ENCODE results near the gene PANK2. TPM values are rescaled to one million over a fixed set of nuclear protein-coding genes. Genes with fewer than 3 reads are reported as not detected.
"Not testable (repeated sequence)": the region's sequence is repeated elsewhere in the genome, so short reads cannot be mapped to it uniquely, and the experiment has no call there.

Gene PANK2
- total RNA-seq, 1 donor = 54.9 TPM

DNA sequence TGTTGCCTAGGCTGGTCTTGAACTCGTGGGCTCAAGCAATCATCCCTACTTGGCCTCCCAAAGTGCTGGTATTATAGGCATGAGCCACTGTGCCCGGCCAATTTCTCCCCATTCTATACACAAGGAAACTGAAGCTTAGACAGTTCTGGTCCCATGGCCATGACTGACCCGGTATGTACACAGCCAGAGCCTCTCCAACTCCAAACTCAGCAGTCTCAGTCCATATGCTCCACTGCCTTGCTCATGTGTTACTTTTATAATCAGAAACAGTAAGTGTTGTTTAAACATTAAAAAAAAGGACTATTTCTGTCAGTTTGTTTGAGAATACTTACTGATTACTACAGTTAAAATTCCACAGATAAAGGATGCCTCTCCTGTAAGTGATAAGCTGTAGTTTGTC lies 75.5 kb downstream of the PANK2 start:
- H3K4me3 ChIP-seq (ENCODE audit: low read depth, low read length) = no peak overlapping the region
- DNase-seq (ENCODE audit: low read depth) = no peak
- no peak for TF ChIP-seq CTCF (IDR thresholded peaks at IDR 0.05; ENCODE audit: insufficient read depth, low read length)

- no peak for TF ChIP-seq CTCF (IDR thresholded peaks at IDR 0.05; ENCODE audit: insufficient read depth, low read length)
- DNase-seq (ENCODE audit: low read depth) = no peak
- H3K4me3 ChIP-seq (ENCODE audit: low read depth, low read length) = no peak overlapping the region
Measured at GRCh38 chr20:3966571-3966970, 77.4 kb downstream of the PANK2 start.

DNA sequence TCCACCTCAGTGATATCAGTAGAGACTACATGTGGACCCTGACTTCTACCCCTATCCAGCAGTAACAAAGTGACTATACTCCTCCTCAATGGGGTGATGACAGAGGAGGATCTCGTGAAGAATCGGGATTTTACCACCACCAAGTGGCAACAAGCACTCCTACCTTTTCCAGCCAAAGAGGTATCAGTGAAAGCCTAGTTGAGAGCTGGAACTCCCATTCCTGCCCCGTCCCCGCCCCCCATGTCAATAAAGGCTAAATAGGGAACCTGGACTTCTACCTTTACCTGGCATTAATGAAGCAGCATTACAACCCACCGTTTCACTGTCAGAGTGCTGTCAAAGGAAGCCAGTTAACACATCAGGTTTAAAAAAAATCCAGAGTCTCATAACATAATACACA lies 80.8 kb downstream of the PANK2 start:
- DNase-seq (ENCODE audit: low read depth) = no peak
- no peak overlapping the region for H3K4me3 ChIP-seq (ENCODE audit: low read depth, low read length)
- no peak for TF ChIP-seq CTCF (IDR thresholded peaks at IDR 0.05; ENCODE audit: insufficient read depth, low read length)

DNA sequence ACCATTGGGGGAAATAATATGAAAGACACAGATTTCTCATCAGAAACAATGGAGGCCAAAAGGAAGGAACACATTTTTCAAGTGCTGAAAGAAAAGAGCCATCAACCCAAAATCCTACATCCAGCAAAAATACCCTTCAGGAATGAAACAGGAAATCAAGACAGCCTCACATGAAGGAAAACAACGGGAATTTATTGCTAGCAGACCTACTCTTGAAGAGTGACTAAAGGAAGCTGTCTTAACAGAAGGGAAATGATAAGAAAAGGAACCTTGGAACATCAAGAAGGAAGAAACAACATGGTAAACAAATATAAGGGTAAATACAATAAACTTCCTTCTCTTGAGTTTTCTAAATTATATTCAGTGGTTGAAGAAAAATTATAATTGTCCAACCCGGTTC lies 82.0 kb downstream of the PANK2 start:
- TF ChIP-seq CTCF (IDR thresholded peaks at IDR 0.05; ENCODE audit: insufficient read depth, low read length) = no peak
- no peak for DNase-seq (ENCODE audit: low read depth)
- no peak overlapping the region for H3K4me3 ChIP-seq (ENCODE audit: low read depth, low read length)

DNA sequence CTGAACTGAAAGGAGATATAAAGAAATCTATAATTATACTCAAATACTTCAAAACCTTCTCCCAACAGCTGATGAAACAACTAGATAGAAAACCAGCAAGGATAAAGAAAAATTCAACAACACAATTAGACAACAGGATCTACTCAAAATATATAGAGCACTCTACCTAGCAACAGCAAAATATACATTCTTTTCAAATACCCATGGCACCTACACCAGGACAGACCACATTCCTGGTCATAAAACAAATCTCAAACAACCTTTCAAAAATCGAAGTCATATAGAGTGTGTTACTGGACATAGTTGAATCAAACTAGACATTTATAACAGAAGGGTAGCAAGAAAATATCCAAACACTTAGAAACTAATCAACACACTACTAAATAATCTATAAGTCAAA lies 83.0 kb downstream of the PANK2 start:
- H3K4me3 ChIP-seq (ENCODE audit: low read depth, low read length) = no peak overlapping the region
- DNase-seq (ENCODE audit: low read depth) = no peak
- TF ChIP-seq CTCF (IDR thresholded peaks at IDR 0.05; ENCODE audit: insufficient read depth, low read length) = no peak

- not testable (repeated sequence) for H3K4me3 ChIP-seq (ENCODE audit: low read depth, low read length); DNase-seq (ENCODE audit: low read depth)
Measured at GRCh38 chr20:3972631-3973030, 83.4 kb downstream of the PANK2 start.

DNA sequence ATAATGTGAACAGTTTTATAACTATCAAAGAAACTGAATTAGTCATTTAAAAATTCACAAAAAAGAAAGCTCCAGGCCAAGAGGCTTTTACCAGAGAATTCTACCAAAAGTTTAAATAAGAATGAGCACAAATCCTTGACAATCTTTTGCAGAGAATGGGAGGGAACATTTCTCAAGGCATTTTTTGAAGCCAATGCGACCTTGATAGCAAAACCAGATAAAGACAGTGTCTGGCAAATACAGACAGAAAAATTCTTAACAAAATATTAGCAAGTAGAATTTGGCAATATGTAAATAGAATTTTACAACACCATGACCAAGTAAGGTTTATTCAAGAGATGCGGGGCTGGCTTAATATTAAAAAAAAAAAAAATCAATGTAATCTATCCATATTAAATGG lies 84.5 kb downstream of the PANK2 start:
- TF ChIP-seq CTCF (IDR thresholded peaks at IDR 0.05; ENCODE audit: insufficient read depth, low read length) = no peak
- peak; percentile 17 for DNase-seq (ENCODE audit: low read depth)
- no peak overlapping the region for H3K4me3 ChIP-seq (ENCODE audit: low read depth, low read length)

All from fibroblast of the aortic adventitia (primary cell).